DMS 273 treated with DMSO at 0.1 percent for 48 hours (cell line): Measurements from ENCODE around the gene FAM13B.
"Not testable (repeated sequence)": the region's sequence is repeated elsewhere in the genome, so short reads cannot be mapped to it uniquely, and the experiment has no call there.

Source experiments
- DNase-seq: peaks from one replicate; lab custom pipeline; 2025; lab: John Stamatoyannopoulos, UW

The FAM13B gene

DNA sequence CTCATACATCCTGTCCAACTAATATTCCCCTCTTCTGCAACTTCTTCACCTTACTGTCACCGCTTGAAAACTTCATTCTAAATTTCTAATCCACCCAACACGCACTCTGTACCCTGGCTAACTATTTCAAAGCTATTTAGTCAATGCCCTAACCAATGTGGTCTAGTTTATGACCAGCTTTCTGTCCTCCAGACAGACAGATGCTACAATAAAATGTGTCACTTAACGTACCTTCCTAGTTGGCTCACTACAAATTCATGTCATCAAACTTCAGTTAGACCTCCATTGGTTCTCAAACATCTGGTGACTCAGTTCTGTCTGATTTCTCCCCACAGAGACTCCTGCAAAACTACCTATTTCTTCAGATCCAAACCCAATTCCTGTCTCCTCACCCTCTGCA lies 57.7 kb downstream of the FAM13B start:
- DNase-seq, result no peak

DNA sequence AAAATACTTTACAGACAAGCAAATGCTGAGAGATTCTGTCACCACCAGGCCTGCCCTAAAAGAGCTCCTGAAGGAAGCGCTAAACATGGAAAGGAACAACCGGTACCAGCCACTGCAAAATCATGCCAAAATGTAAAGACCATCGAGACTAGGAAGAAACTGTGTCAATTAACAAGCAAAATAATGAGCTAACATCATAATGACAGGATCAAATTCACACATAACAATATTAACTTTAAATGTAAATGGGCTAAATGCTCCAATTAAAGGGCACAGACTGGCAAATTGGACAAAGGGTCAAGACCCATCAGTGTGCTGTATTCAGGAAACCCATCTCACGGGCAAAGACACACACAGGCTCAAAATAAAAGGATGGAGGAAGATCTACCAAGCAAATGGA lies 62.5 kb downstream of the FAM13B start:
- DNase-seq, result not testable (repeated sequence)

DNA sequence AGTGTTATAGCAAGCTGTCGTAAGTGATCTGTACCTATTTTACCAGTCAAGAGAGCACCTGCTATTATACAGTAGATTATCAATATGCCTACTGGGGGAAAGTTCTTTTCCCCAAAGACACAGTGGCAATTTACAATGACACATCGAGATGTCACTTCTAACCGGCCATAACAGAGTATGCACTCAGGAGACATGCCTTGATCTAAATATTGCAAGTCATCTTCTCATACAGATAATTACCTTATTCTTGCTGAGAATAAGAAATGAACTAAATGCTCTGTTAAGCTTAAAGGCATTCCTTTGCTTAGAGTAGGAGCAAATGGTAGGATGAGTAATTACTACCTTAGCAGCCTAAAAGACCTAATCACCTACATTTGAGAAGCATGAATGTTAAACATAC lies 72.1 kb downstream of the FAM13B start:
- DNase-seq, result no peak

DNA sequence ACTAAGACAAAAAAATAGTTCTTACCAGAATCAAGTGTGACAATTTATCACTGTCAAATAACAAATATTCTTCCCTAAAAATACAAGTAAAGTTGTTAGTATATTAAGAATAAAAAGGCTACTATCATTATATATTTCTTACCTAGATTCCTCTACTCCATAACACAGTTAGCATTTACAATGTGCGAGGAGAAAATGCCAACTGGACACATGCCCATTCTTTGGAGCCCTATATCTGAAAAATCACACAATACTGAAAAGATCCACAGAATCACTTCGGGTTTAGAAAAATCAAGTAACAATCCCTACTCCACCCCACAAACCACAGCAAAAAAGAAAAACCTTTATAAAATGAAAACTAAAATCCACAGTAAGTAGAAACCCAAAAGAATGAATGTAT lies 72.7 kb downstream of the FAM13B start:
- no peak for DNase-seq

DNA sequence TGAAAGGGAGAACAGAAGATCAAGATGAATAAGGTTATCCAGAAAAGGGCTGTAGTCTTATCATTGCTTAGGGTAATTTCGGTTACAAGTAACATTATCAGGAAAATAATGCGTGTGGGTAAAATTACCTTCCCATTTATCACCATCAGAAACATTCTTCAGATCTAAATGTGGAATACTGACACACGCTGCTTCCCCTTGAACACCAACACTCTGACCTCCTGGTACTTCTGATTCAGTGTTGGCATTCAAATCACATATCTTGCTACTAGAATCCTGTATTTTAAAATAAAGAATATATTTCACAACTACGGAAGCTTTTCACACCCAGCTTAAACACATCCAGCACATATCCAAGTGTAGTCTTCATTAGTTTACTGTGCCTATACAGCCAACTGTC lies 73.4 kb downstream of the FAM13B start:
- no peak for DNase-seq

DNA sequence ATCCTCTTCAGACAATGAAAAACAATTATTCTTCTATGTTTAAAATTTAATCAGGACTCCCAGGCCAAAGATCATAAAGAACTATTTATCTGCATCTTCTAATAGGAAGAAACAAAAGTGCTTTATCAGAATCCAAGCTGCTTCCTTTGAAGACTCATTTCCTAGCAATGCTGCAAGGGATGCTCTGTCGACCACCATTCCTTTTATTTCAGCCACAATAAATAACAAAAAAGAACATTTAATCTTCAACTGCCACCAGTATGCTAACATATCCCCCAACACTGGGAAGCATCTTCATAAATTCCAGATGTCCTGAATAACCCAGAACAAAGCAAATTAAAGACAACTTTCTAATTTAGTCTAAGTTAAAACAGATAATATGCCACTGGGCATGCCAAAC lies 74.9 kb downstream of the FAM13B start:
- DNase-seq, result no peak

DNA sequence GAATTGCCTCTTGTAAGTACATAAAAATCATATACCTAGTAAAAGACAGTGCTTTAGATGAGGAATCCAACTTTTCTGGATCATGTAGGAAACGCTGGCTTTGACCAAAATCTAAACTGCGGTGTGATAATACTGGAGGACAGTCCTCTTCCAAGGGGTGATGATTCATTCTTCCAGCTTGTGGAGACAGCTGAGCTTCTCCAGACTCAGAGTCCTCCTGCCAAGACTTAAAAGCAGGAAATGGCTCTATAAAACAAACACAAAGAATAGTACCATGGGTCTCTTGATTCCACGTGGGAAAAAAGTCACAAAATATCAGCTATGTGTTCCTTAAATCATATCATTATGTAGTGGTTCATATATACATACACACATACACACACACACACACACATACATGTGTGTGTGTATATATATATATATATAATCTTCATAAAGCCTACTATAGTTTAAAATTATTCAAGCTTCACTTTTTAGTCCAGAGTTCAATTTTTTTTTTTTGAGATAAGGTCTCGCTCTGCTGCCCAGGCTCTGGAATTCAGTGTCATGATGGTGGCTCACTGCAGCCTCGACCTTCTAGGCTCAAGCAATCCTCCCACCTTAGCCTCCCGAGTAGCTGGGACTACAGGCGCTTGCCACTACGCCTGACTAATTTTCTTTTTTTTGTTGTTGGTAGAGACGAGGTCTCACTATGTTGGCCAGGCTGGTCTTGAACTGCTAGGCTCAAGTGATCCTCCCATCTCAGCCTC lies 78.6 kb downstream of the FAM13B start:
- DNase-seq, result no peak

DNA sequence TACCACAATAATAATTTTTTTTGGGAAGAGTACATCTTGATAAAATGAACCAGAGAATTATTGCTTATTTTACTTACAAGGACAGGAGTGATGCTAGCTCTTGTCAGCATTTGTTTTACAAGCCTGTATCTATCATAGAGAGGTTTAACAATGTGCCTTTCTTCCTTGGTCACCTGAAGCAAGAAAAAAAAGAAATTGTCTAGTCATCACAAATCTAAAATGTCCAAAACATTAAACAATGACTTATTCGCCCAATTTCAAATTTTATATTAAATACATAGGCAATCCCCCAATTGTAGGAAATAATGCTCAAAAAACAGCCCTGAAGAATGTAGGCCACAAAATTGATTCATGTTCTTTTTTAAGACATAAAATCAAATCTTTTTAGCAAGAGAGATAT lies 87.1 kb downstream of the FAM13B start:
- no peak for DNase-seq

DNA sequence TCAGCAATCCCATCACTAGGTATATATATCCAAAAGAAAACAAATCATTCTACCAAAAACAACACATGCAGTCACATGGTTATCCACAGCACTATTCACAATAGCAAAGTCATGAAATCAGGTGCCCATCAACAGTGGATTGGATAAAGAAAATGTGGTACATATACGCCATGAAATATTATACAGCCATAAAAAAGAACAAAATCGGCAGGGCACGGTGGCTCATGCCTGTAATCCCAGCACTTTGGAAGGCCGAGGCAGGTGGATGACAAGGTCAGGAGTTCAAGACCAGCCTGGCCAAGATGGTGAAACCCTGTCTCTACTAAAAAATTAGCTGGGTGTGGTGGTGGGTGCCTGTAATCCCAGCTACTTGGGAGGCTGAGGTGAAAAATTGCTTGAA lies 88.6 kb downstream of the FAM13B start:
- DNase-seq, result not testable (repeated sequence)

DNA sequence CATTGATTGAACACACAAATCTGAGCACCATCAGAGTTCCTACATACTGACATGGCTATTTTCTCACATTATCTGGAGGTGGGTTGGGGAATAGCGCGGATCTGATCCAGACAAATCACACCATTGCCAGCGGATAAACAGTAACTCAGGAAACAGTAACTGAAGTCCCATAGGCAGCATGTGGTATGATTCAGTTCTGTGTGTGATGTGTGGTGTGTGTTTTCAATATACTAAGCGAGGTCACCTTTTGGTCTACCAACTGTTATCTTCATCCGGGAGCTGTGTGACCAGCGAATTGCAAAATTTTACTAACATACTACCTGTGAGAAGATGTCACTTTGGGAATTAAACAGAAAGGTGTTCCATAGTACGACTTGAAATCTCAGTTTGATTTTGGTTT lies 93.5 kb downstream of the FAM13B start:
- DNase-seq, result no peak

DNA sequence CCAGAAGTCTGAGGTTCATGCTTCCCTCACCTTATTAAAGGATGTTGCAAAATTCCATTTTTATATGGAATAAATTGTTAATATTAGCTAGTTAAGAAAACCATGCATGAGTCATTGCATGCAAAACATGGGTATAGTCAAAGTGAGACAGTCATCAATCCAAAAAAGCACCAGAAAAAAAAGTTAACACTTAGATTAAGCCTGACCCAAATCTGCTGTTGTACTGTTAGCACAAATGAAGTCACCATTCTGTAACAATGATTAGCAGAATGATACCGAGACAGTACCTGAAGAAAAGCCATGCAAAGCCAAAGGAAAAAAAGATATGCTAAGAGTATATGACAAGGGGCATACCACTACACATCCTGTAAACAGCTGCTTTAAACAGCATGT lies 94.1 kb downstream of the FAM13B start:
- no peak for DNase-seq

DNA sequence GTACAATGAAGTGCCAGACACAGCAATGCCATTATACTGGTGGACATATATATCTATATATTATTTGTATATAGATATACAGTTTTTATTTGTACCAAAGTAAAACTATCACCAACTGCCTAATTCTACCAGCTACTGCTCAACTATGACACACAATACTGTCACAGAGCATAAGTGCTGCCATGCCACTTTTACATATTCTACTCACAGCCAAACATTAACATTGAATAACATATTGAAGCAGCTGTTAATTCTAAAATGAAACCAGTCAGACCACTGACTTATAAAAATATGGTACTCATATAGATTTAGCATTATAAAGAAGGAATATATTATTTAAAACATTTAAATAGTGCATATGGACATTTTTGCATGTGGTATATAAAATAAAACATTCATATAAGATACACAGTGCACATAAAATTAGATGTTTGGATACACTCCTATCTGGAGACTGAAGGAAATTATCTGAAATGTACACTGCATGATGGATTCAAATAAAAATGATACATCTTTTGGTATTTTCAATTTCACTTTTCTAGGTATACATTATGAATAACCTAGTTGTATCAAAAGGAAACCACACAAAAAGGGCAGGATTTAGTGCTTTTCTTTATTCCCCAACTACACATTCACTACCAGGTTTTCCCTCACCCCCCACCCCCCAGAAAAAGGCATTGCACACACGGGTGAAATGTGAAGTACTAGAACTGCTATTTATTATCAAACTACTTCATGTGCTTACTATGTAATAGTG lies 94.7 kb downstream of the FAM13B start:
- DNase-seq, result no peak

DNA sequence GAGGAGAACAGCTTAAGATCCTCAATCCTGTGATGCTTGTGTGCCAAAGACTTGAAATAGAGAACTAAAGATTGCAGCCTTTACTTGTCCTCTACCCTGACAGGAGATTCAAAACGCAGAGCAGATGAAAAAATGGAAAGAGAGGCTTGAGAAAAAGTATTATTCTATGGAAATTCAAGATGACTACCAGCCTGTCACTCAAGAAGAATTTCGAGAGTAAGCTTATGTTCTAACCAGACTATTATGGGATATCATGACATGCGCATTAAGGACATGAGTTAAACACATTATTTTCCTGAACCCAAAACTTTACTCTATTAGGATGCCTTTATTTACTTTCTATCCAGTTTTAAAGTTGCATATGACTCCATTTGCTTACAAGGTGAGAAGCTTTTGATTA lies 97.2 kb downstream of the FAM13B start:
- no peak for DNase-seq

DNA sequence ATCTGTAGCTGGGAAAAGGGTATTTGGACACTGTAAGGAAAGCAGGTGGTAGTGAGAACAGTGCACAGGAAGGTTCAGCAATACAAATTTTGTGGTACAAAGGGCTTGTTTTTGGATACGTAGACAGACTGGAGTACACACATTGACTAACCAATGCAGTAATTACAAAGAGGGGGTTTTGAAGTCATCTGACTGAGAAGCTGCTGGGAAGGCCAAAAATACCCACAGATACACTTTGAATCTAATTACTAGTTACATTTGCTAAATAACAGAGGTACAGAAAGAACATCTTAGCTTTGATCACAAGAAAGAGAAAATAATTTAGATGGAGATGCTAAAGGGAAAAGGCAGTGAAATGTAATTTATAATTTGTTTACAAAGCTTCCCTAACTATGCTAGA lies 97.7 kb downstream of the FAM13B start:
- DNase-seq, result no peak

DNA sequence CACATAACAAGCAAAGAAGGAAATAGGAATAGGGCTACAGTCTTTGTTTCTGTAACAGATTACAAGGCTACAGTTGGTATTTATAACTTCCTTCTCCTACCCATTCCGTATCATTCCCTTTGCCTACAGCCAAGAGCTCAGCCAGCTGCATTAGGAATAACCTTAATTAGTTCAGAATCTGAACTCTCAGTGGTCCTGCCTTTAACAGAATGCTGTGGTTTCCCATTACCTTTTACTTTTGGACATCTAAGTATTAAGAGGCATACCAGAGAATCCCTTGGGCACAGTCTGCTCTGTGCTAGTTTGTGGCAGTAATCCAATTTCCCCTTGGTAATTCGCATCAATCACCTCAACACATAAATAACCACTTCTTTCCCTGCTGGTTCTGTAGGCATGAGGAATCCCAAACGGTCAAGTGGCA lies 99.4 kb downstream of the FAM13B start:
- DNase-seq, result peak; percentile 37

DNA sequence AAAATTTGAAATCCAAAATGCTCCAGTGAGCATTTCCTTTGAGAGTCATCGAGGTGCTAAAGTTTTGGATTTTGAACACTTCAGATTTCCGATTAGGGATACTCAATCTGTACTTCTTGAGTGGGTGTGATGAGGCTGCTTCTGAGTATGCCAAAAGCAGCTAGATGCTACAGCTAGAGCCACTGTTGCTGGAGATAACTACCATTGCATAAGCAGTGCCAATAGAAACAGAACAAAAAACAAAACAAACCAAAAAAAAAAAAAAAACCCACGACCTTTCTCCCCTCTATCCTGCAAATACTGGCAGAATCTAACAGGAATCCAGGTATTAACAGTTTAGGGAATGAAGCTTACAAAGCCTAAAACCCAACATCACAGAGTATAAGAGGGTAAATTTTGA lies 100.1 kb downstream of the FAM13B start:
- no peak for DNase-seq

DNA sequence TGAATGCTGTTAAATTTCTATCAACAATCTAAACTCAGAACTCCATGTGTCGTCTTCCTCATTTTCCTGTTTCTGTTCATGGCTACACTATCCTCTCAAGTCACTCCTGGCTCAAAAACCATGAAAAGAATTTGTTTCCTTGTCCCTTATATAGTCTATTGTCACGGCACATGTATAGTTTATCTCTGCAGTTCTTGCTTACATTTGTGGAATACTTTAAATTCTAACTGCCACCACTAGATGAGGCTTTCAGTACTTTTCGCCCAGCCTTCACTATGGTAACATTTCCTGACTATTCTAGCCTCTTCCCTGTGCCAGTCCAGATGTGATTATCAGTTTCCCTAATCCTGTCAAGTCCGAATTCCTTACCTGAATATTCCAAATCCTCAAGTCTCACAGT lies 109.0 kb downstream of the FAM13B start:
- no peak for DNase-seq

DNA sequence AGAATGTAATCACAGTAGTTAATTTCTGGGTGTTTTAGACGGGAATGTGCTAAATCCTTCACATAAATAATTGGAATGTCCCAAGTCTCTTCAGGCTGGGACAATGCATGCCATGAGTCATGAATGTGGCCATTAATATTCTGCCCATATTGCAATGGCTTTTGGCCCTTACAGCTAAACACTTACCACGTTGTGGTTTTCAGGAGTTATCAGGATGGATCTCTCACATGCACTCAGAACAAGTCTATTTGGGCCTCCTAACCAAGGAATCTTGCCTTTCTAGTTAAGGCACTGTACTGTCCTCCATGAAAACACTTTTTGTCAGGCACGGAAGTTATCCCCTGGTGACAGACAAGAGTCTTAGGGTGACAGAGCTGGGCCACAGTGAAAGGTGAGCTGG lies 110.9 kb downstream of the FAM13B start:
- no peak for DNase-seq

DNA sequence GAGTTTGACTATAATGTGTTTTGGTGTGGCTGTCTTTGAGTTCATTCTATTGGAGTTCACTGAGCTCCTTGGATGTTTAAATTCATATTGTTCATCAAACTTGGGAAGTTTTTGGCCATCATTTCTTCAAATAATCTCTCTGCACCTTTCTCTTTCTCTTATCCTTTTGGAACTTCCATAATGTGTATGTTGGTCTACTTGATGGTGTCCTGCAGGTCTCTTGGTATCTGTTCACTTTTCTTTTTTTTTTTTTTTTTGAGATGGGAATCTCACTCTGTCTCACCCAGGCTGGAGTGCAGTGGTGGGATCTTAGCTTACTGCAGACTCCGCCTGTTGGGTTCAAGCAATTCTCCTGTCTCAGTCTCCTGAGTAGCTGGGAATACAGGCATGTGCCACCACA lies 116.0 kb downstream of the FAM13B start:
- no peak for DNase-seq

DNA sequence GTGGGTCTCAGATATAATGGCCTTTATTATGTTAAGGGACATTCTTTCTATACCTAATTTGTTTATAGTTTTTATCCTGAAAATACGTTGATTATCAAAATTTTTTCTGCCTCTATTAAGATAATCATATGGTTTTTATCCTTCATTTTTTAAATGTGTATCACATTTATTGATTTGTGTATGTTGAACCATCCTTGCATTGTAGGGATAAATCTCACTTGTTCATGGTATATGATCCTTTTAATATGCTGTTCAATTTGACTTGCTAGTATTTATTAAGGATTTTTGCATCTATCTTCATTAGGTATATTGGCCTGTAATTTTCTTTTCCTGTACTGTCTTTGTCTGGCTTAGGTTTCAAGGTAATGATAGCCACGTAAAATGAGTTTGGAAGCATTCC lies 118.1 kb downstream of the FAM13B start:
- no peak for DNase-seq

DNA sequence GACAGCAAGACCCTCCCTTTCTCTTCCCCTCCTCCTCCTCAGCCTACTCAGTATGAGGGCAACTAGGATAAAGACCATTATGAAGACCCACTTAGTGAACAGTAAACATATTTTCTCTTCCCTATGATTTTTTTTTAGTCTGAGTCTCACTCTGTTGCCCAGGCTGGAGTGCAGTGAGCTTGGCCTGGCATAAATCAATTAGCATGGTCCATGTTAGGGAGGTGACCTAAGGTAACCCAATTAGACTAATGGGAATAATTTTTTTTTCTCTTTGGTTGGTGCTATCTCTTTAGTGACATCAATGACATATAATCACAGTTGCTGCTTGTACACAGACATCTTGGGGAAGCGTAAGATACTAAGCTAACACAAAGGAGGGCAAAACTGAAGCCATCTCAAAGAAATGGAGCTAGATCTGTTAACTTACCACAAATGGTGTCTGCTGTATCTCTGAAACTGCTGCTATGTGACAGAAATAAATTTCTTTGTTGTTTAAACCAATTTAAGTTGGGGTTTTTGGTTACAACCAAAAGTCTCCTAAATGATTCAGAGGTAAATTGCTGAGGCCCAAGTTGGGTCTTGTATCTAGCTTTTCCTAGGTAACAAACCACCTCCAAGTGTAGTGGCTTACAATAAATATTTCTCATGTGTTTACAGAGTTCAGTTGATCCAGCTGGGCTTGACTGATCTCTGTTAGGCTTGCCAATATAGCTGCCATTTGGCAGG lies 130.3 kb downstream of the FAM13B start:
- DNase-seq, result no peak

DNA sequence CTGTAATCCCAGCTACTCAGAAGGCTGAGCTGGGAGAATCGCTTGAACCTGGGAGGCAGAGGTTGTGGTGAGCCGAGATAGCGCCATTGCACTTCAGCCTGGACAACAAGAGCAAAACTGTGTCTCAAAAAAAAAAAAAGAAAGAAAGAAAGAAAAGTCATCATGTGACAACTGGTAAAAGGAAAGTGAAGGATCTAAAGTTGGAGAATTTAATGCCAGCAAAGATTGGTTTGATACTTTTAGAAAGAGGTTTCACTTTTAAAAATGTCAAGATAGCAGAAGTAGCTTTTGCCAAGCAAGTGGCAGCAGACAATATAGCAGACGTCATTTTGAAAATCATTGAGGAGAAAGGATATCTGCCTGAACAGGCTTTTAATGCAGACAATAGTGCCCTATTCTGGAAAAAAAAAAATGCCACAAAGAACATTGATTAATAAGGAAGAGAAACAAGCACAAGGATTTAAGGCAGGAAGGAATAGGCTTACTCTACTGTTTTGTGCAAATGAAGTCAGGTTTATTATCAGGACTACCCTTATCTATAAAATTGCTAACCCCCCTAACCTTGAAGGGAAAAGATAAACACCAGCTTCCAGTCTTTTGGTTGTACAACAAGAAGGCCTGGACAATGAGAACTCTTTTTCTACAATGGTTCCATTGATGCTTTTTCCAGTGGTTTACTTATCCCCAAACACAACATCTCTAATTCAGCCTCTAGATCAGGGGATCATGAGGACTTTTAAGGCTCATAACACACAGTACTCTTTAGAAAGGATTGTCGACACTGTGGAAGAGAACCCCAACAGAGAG lies 131.7 kb downstream of the FAM13B start:
- DNase-seq, result no peak
